Middle frontal gyrus (tissue), 1 donor: ENCODE data around the gene SELENOI.

Experiments used
- DNase-seq: peaks from one replicate; pipeline ENCODE4 v3.0.0-alpha.2; 2015; ENCODE audit warnings: low spot score; ENCODE audit errors: extremely low spot score

Gene SELENOI

DNA sequence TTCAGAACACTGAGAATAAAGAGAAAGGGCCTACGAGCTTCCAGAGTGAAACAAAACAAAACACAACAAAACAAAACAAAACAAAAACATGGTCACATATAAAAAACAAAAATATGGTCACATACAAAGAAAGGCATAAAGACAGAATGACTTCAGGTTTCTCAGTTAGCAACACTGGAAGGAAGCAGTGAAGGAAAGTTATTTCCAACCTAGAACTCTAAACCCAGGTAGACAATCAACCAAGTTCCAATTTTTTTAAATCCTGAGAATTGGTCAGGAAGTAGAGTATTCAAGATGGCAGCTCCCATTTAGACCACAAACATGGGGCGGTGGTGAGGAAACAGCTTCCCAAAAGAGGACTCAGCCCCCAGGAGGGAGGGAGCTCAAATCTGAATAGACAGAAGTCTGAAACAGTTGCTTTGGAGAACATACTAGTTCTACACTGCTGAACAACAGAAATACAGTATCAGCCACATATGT lies 64.9 kb downstream of the SELENOI start:
- no peak for DNase-seq

DNA sequence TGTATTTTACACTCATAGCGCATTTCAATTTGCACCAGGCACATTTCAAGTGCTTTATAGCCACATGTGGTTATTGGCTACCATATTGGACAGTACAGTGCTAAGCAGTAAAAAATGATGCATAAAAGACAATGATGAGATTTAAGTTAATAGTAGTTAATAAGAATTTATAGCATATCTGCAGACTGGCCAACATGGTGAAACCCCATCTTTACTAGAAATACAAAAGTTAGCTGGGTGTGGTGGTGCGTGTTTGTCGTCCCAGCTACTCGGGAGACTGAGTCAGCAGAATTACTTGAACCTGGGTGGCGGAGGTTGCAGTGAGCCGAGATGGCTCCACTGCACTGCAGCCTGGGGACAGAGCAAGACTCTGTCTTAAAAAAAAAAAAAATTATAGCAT lies 65.5 kb downstream of the SELENOI start:
- no peak for DNase-seq

DNA sequence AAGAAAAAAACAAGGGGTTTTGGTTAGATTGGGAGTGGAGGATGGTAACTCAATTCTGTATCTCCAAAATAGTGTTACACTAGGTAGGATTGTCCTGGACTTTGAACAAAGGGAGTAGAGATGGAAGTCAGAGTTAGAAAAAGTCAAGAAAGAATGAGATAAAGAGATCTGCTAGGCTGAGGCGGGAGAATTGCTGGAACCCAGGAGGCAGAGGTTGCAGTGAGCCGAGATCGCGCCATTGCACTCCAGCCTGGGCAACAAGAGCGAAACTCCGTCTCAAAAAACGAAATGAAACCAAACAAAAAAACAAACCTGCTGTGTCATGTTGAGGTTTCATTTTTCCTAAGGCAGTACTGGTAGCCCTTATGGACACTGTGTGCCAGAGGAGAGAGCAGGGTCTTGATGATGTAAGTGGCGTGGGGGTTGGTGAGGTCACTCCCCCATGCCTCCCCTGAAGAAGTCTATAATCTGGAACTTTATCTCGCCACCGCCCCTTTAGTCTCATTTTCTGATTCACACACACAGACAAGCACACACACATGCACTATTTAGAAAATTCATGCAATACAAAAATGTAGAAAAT lies 66.2 kb downstream of the SELENOI start:
- no peak for DNase-seq

DNA sequence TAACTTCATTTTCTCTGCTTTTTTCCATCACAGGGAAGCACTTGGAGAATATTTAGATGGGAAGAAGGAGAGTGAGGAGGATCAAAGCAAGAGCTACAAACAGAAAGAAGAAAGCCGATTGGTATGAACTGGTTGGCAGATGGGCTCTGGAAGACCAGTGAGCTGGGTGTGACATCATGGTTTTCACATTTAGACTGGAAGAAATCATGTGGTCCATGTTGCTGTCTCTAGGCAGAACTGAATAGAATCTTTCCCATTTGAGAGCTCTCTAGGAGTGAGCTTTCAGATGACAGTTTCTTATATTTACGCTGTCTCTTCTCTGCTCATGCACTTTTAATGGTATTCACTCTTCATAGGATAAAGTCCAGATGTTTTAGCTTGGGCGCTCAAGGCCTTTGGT lies 68.4 kb downstream of the SELENOI start:
- no peak for DNase-seq

DNA sequence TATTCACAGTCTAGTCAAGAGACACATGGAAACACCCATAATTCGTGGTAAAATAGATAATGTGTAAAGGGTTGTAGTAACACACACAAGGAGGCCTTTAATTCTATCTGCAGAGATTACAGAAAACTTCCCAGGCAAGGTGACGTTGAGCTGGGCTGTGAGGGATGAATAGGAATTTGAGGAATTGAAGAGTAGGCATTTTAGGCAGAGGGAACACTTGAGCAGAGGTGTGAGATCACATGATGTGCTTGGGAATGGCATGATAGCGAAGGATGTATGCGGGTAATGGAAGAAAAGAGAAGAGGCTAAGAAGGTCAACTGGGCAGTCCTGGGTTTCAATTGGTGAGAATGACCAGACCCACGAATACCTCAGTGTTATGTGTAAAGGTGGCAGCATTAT lies 76.0 kb downstream of the SELENOI start:
- DNase-seq = no peak

DNA sequence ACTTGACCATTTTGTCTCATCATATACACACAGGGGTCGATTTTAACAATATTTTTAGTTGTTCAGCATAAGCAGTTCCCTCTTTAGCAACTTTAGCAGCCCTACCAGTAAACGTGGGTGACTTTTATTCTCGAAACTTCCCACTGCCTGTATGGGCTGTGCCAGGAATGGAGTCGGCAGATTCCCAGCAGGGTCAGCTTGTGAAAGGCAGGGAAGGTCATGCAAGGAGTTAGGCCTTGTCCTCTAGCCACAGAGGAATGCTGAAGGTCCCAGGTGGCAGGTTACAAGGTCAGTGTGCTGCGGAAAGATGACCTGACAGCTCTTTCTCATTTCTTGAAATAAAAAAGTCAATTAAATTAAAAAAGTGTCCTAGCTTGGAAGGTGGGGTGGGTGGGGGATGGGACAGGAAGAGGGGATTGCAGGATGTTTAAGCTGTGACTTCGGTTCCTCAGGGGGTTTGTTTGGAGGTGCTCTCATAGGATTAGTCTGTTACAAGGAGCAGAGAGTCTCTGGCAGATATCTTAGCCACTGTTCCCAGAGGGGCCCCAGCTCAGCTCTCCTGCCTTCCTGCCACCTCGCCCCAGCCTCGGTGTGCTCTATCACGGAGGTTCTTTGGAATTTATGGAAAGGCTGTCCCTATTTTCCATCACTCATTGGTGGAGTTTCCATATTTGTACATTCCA lies 77.1 kb downstream of the SELENOI start:
- no peak for DNase-seq

DNA sequence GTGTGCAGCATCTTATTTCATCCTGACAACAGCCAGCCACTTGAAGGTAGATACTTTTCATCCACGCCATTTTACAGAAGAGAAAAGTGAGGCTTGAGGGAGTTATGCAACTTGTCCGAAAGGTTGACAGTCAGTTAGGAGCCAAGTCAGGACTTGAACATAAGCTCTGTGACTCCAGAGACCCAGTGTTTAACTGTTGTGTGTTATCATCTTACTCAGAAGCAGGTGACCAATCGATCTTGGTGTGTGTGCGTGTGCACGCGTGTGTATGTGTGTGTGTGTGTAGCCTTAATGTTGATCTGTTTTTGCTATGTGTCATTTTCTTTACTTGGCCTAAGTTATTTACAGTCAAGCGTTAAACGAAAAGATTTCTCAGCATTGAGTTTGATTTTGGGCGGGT lies 77.8 kb downstream of the SELENOI start:
- no peak for DNase-seq

DNA sequence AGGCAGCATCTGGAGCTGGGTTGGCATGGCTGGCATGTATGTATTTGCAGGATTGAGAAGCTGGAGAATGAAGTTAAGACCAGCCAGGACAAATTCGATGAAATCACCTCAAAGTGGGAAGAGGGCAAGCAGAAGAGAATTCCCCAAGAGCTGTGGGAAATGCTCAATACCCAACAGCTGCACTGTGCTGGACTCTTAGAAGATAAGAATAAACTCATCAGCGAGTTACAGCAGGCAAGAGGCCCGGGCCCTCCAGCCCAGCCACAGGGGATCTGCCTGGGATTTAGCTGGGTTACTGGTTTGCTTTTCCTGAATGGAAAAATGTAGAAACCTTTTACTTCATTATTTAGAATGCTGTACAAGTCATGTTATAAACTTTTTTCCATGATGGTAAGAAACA lies 78.3 kb downstream of the SELENOI start:
- DNase-seq = no peak

DNA sequence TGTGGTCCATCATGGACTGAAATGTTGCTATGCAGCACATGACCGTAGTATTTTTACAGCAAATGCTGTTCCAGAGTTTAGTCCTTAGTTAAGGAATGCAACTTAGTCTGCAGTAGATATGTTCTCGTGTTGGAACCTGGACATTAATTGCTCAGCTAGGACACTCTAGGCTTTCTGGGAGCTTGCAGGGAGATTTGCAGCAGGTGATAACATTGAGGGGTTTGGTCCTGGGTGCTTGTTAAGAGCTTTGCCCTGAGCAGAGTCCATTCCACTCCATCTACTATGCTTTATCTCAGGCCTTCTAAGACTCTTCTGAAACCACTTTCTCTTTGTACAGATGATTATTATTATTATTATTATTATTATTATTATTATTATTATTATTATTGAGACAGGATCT lies 82.9 kb downstream of the SELENOI start:
- no peak for DNase-seq

DNA sequence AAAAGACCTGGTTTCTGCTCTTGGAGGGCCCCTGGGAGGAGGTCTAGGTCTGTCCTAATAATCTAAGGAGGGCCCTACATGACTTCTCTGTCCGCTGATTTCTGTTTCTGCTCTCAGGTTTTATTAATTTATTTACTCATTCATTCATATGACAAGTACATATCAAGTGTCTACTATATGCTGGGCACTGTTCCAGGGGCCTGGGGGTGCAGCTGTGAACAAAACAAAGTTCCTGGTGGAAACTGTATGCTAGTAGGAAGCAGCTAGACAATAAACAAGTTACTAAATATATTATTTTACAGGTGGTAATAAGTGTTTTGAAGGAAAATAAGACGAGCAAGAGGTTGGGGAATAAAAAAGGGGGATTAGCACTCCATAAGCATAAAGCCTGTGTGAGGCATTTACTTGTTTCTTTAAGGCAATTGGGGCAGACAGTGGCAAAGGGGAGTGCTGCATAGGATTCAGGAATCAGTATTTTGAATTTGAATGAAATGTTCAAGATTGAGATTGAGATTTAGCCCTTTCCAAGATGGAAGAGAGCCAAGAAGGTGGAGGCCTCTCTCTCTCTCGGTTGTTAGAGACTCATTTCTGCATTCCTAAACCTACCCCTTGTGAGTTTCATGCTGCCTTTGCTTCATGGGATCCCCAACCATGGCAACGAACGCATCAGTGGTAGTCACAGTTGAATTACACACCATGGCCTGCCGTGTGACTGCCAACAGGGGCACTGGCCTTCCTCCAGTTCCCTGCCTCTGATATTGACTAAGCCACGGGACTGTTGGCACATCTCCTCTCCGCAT lies 84.0 kb downstream of the SELENOI start:
- DNase-seq = no peak

DNA sequence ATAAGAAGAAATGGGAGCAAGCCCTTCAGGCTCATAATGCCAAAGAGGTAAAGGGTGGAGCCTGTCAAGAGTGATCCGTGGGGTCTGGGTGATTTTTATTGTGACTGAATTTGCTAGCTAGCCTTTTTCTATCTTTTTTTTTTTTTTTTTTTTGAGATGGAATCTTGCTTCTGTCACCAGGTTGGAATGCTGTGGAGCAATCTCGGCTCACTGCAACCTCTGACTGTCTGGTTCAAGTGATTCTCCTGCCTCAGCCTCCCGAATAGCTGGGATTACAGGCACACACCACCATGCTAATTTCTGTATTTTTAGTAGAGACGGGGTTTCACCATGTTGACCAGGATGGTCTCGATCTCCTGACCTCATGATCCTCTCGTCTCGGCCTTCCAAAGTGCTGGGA lies 84.9 kb downstream of the SELENOI start:
- DNase-seq = no peak

DNA sequence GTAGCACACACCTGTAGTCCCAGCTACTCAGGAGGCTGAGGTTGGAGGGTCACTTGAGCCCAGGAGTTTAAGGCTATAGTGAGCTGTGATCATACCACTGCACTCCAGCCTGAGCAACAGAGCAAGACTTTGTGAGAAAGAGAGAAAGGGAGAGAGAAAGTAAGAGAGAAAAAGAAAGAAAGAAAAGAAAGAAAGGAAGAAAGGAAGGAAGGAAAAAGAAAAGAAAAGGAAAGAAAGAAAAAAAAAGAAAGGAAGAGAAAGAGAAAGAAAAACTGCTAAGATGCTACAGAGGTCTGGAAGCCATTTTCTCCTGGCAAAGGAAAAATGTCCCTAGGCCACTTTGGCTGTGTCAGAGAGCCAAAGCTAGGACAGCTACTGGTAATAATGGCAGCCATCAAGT lies 86.4 kb downstream of the SELENOI start:
- no peak for DNase-seq

DNA sequence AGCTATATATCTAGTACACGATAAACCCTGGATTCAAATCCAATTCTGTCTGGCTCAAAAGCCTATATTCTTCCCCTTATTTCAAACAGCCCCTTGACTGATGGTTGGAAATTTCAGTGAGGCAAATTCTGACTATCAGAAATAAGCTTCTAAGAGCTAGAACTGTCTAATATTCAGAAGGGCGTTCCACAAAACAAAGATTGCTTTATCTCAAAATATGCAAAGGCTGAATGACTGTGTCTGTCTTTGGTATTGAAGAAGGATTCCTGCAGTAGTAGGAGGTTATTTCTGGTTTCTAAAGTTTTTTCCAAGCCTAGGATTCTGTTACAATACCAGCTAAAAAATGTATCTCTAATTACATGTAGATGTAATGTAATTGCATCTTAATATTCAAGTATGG lies 86.9 kb downstream of the SELENOI start:
- DNase-seq = no peak

DNA sequence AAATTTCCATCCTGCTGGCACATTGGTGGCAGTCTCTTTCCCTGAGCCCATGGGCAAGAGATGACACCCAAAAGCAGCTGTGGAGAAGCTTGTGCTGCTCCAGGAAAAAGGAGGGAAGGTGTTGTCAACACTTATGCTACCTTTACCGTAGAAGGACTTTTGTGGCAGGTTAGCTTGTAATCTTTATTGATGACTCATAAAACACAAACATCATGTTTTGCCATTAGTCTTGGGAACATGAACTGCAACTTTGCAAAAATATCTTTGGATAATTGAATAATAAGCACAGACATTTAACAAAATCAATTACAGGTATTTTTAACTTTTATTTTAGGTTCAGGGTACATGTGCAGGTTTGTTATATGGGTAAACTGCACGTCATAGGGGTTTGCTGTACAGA lies 89.2 kb downstream of the SELENOI start:
- DNase-seq = no peak

DNA sequence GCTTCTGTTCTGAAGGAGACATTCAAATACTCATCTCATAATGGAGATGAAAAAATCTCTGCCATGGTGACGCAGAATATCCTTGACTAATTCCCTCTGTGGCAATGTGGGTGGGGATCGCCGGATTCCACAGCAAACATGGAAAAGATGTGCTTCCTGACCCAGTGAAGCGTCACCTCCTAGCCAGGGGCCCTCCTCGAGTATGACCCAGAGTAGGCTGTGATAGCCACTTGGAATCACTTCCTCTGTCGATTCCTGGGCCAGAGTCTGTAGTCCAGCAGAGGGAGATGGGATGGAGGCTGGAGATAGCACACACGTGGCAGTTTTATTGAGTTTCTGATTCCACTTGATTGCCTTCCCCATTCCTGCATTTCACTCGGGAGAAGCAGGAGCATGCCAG lies 92.6 kb downstream of the SELENOI start:
- DNase-seq = no peak

DNA sequence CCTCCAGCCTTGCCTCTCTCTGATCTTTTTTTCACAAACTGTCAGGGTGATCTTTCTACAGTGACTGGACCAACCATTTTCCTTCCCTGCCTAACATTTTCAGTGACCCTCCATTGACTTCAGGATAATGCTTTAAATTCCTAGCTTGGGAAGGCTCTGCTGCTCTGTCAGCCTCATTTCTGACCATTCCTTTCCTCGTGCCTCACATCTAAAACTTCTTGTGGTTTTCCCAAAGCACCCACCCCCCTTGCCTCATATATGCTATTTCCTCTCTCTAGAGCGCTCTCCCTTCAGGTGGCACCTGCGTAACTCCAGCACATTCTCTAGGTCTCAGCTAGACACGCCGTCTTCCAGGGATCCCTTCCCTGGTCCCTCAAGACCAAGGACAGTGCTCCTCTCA lies 93.0 kb downstream of the SELENOI start:
- no peak for DNase-seq

DNA sequence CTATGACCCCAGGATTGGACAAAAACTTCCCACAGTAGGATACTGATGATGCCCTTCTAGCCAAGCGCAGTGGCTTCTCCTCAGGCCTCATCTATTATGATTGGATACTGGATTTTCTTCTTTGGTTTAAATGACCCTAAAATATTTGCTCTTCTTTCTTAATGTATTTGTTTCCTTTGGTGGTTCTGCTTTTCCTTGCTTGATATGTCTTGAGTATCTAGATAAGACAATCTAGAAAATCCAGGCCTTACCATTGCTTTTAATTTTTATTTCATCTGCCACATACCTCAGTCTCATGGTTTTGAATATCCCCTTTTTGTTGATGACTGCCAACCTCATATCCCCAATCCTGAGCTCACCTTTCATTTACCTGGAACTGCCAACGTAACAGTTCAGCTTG lies 96.4 kb downstream of the SELENOI start:
- no peak for DNase-seq

DNA sequence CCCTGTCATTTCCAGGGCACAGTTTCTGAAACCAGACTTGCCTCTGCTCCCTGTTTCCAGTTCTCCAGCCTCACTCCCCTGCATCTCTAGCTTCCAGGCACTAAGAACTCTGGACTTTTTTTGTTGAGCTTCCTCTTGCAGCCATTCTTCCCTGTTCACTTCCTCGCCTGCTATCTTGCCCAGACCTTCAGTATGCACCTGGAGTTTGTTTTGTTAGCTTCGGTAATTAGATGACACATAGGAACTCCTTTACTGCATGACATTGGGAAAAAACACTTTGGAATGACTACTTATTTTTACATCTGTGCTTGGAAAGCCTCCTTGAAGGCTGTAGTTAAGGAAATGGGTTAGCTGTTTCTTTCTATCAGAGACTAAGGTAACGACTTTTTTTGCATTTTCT lies 96.8 kb downstream of the SELENOI start:
- no peak for DNase-seq

DNA sequence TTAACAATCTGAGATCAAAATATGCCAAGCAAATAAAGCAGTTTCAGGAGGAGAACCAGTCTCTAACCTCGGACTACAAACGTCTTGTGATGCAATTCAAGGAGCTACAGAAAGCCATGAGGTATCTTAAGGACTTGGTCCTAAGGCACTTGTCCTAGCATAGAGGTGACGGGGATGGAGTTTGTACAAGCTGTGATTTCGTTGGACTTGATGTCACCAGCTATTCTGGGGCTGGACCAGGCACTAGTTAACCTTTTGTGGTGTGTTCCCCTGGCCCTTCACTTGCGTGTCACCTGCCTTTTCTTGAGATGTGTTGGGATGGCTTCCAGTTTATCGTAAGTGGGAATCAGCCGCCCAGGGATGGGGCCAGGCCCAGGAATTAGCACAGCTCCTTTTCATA lies 98.3 kb downstream of the SELENOI start:
- no peak for DNase-seq
